DMS79 (cell line): Measurements from ENCODE around the gene LDB2.

Source experiments
- DNase-seq: peaks from one replicate; lab custom pipeline; 2025; lab: John Stamatoyannopoulos, UW

LDB2 gene

DNA sequence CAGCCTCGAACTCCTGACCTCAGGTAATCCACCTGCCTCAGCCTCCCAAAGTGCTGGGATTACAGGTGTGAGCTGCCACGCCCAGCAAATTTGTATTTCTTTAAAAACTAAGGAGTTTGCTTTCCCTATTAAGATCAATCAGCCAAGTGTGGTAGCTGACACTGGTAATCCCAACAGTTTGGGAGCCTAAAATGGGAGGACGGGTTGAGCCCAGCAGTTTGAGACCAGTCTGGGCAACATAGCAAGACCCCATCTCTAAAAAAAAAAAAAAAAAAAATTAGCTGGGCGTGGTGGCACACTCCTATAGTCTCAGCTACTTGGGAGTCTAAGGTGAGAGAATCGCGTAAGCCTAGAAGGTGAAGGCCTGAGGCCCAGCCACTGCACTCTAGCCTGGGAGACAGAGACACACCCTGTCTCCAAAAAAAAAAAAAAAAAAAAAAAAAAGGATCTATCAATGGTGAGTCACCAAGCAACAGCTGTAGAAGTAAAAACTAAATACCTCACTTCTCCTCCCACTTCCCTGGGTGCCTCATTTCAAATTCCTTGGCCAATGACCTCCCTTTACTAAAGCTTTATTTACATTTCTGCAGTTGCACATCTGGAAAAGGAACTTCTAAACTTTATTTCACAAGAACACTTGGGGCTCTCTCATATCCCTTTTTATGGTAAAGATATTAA is 54.5 kb downstream of the LDB2 start:
- no peak for DNase-seq

DNA sequence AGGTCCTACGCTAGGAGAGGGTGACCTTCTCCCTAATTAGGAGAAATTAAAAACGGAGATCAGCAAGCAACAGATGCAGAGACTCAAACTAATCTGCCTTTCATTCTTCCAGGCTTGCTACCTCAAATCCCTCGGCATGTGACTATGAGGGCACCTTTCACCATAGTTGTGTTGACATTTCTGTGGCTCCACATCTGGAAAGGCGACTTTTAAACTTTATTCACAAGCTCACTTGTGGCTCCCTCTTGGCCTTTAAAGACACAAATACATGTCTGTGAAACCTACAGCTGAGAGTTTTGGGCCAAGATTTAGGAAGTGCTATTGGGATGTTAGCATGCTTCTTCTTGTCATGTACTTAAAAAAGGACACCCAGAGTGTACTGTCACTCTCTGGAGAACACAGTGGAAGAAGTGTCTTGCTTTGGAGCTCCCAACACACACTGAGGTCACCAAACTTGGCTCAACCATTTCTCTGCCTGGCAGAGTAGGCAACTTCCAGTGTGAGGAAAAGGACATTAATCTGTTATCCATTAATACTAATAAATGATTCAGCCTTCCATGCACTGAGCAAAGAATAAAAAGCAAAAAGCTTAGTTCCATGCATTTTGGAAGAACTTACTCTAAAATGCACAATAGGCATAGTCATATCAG is 60.1 kb downstream of the LDB2 start:
- DNase-seq, result no peak

DNA sequence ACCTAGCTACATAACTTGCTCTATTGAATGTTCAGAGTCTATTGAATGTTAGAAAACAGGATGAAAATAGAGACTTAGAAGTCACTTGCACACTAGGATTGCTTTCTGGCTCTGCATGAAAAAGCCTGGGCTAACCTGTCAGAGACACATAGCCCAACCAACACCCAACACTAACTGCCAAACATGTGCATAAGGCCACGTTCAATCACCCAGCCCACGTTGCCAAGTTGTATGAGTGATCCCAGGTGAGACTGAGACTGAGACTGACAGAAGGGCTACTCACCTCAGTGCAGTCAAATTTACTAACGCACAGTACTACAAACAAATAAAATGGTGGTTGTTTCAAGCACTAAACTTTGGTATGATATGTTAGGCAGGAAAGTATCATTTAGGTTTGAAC is 61.0 kb downstream of the LDB2 start:
- no peak for DNase-seq

DNA sequence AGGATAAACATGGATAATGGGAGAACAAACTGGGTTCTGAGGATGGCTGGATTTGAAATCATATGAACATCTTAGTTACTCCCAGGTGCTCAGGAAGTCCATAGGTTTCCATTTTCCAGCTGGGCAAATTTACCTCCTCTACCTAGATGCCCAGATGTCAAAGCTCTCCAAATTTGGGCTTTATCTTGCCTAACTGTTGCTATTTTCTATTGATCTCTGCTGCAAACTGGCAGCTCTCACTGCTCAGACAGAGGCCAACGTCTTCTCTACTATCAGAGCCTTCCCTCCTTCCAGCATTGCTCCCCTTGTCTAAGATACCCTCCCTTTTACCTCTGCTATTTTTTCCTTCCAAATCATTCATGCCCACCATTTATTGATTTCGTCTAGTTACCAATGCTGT is 62.1 kb downstream of the LDB2 start:
- no peak for DNase-seq

DNA sequence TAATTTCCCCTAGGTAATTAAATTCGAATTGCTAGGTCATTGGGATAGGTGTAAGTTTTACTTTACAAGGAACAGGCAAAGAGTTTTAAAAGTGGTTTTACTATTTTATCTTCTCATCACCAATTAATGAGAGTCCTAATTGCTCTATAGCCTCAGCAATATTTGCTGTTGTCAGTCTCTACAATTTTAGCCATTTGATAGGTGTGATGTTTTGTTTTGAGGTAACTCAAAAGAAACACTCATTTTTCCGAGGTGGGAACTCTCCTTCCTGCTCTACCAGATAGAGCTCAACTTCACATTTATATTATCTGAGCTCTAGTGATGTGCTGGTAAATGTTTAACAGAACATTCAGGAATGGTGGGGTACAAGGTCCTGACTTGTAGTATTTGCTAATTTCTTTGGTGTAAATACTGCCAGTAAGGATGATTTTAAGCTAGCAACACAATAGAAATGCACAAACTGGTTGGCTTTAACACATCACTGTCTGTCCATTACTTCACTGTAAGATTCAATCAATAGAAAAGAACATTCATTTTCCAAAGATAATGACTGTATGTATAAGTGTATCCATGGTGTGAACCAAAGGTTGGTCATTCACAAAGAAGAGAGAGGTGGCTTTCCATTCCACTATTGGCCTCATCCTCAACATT is 62.7 kb downstream of the LDB2 start:
- DNase-seq, result no peak

DNA sequence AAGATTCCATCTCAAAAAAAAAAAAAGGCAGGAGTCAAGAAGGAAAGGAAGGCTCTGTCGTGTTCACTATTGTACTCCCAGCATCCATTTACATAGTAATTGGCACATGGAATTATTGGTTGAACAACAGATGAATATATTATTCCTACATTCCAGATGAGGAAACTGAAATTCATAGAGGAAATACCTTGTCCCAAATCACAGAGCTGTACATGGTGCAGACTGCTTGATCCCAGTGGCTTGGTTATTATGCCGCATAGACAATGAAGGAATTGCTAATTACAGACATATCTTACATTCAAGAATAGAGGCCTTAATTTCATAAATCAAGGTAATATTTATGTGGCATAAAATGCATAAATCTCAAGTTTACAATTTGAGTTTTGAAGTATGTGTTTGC is 63.6 kb downstream of the LDB2 start:
- DNase-seq, result no peak

DNA sequence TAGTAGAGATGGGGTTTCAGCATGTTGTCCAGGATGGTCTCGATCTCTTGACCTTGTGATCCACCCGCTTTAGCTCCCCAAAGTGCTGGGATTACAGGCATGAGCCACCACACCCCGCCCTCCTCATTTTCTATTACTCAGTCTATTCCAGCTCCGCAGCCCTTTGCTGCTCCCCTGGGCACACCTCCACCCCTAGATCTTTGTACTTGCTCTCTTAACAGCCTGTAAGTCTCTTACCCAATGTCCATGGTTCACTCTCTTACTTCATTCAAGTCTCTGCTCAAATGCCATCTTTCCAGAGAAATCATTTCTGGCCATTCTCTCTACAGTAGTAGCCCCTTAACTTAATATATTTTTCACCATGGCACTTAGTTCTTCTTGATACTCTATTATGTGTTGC is 64.7 kb downstream of the LDB2 start:
- DNase-seq, result no peak

DNA sequence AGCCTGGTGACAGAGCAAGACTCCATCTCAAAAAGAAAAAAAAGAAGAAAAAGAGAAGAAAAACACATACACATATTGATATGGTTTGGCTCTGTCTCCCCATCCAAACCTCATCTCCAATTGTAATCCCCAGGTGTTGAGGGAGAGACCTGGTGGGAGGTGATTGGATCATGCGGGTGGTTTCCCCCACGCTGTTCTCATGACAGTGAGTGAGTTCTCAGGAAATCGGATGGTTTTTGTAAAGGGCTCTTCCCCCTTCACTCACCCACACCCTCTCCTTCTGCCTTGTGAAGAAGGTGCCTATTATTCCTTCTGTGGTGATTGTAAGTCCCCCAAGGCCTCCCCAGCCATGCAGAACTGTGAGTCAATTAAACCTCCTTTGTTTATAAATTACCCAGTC is 68.4 kb downstream of the LDB2 start:
- no peak for DNase-seq

DNA sequence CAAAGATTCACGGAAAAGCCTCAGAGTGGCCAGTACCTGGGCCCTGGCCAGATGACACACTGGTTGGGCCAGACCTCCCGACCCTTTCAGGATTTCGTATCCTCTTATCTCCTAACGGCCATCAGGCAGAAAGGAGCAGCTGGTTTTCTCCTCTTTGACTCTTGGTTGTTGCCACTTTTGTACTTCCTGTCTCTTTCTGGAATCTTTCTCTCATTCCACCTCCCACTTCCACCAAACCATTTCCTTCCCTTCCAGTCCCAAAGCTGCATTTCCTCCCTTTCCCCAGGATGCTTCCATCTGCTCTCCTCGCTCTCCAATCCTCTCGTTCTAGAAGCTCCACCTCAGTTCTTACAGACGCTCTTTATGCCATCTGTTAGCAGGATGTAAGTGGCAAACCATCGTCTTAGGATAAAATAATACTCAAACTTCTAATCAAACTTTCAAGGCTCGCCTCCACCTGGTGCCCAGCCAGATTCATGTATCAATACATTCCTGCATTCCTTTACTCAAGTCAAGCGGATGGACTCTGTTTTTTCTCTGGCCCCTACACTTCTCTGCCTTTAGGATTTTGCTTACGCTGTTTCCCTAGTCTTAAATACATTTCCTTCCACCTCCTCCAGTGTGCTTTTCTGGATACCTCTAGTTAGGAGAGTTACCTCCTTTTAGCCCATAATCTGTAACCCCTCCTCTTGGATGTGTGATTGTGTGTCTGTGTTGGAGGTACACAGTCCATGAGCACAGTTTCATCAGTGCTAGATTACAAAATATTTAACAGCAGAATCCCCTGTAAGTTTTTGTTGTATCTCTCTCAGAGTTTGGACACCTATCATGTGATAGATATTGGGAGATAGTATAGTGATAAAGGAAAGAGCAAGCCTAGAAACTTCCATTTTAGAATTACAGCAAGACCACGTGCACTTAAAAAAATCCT is 70.4 kb downstream of the LDB2 start:
- no peak for DNase-seq

DNA sequence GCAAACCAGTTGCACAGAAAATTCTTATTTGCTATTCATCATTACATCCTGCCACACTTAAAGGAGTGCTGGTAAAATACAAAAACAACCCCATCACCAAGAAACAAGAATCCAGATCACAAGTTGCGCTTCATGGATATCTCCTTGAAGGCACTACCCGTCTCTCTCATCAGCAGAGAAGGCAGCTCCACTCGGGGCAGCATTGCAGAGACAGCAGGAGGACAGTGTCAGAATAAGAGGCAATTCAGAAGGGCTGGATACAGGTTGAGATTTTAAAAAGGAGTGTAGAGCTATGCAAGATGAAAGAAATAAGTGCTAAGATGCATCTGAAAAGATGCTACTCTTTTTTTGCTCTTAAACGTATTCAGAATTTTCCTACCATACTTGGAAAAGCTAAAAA is 71.4 kb downstream of the LDB2 start:
- DNase-seq, result no peak

DNA sequence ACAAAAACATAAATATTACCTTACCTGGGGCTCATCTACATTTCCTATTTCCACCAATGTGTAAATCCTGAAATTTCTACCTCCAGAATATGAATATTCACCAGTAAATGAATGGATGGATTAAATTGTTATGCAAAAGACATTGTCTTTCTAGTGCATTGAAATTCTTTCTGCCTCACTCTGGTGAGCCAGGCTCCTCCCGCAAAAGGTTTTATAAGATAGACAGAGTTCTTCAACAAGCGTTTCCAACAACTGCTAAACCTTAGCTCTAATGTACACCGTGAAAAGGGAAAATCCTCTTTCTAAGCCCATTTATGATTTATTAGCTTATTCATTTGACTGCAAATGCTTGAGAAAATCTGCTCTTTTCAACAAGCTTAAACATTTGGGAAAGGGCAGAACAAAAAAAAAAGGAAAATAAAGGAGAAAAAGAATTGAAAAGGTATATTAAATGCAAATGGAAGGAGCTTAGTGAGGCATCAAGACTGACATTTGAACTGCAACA is 72.0 kb downstream of the LDB2 start:
- no peak for DNase-seq

DNA sequence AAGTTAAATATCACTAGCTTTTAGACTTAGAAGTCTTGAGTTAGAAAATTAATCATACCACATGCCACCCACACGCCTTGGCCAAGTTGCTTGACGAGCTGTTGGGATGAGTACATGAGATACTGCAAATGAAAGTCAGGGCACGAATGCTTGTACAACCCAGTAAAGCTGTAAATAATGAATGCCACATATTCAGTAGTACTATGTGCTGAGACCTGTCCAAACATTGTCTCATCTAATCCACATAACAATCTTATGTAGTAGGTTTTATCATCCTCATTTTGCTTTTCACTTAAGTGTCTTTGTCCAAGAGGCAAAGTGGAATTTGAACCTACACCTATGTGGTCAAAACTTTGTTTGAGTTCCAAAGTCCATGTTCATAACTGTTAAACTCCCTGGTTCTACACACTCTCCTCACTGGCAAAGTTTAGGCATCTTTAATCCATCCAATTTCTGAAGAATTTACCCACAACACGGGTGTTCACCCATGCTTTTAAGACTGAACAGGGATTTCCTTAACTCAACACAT is 74.1 kb downstream of the LDB2 start:
- DNase-seq, result no peak

DNA sequence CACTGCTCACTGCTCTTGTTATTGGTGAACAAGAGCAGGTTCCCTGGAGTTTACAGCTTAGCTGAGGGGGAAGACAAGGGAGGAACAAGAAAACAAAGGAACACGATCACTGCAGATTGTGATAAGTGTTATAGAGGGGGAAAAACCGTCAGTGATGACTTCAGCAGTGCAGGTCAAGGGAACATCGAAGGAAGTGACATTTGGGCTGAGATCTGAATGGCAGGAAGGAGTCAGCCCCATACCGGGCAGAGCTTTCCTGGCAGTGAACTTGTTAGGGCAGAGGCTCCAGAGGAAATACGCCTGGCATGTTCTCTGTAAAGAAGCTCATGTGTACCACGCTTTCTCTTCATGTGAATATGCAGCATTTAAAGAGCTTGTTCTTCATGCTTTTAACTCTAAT is 78.1 kb downstream of the LDB2 start:
- DNase-seq, result no peak

DNA sequence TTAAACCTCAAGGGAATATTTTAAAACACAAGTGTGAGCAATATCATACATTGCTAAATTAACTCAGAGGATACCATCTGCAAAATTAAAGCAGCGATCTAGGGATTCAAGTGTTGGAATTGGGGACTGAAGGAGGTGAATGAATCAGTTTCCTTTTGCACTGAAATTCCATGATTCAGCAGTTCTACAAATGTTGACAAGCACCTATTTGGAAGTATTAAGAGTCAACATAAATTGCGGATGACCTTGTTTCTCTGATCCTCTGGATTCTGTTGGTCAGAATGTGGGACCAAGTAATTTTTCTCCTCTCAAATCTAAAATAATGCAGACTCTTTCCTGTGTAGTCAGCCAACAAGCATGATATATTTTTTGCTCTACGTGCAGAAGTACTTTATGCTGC is 78.8 kb downstream of the LDB2 start:
- DNase-seq, result no peak

DNA sequence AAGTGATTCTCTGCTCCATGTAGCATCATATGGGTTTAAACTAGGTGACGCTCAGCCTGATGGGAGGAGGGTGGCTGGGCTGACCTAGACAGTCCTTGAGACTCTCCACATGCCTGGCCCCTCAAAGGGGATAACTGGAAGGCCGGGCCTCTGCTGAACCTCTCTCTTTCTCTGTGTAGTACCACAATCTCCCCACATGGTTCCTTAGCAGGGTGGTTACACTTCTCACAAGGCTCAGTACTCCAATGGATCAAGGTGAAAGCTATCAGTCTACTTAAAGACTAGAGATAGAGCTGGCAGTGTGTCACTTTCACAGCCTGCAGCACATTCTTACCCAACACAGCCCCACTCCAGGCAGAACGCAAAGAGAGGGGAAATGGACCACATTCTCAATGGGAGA is 80.4 kb downstream of the LDB2 start:
- no peak for DNase-seq

DNA sequence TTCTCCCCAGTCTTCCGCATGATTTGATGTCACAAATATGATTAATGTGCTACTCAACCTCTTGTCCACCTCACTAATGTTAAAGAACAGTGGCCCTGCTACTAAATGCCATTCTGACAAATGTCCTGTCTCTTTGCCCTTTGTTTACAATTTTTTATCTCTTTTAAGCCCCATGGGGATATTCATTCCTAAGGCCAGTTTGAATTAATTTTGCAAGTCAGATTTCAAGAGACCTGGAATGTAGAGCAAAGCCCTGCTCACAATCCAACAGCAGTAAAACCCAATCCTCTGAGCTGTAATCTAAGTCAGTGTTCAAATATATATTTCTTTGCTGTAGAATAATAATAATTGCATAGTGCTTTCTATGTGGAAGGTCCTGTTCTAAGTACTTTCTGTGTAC is 81.2 kb downstream of the LDB2 start:
- DNase-seq, result no peak

DNA sequence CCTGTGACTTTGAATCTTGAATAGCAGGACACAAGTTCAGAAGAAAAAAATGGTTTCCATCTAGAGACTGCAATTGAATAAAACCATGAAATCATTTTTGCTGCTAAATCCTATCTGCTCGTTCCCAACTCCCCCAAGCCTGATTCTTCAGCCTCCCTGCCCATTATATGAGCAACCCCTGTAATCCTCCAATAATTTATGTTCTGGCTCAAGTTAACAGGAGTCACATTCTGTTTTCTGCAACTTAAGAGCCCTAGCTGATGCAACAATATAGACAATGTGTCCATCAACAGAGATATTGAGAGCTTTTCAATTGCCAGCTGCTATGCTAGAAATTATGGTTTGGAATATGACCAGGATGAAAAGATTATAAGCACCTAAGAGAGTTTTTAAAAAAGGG is 84.1 kb downstream of the LDB2 start:
- DNase-seq, result no peak

DNA sequence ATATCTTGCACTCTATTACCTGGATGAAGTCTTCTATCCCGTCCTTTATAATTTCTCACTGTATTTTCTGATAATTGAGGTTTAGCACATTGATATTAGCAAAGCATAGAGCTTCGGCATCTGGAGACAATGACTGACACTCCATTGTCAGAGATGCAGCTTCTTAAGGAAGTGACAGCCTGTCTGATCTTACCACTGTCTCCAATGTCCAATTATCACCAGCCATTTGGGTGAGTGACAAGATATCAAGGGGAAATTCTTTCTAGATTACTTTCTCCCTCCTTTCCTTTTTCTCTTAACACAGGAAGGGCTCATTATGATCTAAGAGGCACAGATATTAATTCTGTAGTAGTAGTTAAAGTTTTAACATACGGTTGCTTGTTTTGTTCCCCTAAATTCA is 86.4 kb downstream of the LDB2 start:
- DNase-seq, result no peak

DNA sequence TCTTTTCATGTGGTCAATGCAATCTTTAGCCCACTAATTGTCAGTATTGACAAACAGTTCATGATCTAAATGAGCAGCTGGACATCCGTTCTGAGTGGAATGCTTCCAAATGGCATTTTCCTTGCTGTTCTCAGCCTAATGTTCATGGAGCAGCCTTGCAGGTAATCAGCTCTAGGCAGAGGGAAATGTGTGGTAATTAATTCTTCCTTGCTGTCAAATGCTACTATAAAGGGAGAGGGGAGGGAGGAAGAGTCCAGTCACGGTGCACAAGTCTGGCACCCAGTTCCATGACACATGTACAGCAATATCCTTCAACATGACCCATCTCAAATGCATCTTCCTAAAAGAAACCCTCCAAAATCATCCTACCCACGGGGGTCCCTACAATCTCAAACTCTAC is 88.5 kb downstream of the LDB2 start:
- no peak for DNase-seq

DNA sequence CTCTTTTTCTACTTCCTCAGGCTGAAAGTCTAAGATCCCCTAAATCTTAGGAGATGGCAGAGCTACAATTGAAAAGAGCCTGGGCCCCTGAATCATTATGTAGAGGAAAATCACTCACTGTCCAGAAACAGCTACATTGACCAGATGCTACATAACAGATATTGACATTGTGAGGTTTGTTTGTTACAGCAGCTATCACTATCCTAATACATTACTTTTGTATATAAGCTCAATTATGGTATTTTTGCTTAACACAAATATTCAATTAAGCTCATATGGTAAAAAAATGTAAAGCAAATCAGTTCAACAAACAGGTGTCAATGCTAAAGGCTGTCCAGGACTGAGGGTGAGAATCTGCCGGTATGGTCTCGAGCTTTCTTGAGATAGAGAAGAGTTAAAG is 89.4 kb downstream of the LDB2 start:
- no peak for DNase-seq

DNA sequence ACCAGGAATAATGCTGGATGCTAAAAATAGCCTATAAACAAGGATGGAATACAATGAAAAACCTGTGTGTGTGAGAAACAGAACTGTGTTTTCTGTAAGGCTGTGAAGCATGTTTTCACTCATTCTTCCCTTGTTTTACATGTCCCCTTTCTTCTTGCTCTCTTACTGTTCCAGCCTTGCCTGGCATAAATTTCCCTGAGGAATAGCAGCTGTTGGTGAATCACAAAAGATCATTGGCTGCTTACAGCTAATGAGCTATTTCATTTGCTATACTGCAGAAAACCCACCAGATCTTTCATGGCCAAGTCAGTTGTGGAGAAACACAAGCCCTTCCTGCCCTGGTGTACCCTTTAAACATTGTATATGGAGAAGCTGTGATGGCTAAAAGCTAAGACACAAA is 91.1 kb downstream of the LDB2 start:
- no peak for DNase-seq

DNA sequence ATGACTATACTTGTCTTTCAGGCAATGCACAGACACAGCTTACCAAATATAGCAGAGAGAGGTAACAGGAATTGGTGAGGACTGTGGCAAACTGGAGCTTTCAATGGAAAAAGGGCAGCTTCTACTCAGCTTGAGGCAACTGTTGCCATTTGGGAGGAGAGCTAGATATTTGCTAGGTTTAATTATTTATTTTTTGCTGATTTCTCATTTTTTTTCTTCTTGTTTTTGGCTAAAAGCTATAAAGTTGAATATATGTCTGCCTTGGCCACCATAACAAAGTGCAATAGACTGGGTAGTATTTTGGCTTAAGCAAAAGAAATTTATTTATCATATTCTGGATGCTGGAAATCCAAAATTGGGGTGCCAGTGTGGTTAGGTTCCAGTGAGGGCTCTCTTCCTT is 93.9 kb downstream of the LDB2 start:
- DNase-seq, result no peak
